A673 (cell line): ENCODE results near the gene PCSK6.

ENCODE experiments used
- CTCF ChIP-seq: fragments of 300-800, 200-600 bp; sonication (generic); conservative IDR thresholded peaks from 2 replicates; pipeline ENCODE4 v1.5.1; 2017; ENCODE audit warnings: low read depth, mild to moderate bottlenecking, antibody characterized with exemption, low read length, moderate library complexity, mixed read lengths
- EZH2 ChIP-seq: fragments of 200-600 bp; sonication (generic); IDR thresholded peaks from 2 replicates; pipeline ENCODE4 v1.6.1; 2017; ENCODE audit warnings: borderline replicate concordance, low read depth, mild to moderate bottlenecking, mixed read lengths, antibody characterized with exemption, low read length; ENCODE audit not compliant: poor library complexity, severe bottlenecking

DNA sequence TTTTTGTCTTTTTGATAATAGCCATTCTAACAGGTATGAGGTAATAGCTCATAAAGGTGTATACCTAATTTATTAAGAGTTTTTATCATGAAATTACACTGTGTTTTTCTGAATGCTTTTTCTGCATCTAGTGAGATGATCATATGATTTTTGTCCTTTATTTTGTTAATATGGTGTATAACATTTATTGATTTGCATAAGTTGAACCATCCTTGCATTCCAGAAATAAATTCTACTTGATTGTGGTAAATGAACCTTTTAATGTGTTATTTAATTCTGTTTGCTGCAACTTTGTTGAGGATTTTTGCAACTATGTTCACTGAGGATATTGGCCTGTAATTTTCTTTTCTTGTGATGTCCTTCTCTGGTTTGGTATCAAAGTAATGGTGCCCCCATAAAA lies 28.0 kb upstream of the PCSK6 start:
- TF ChIP-seq CTCF (no peak), EZH2 (no peak)
